HG03558 (cell line): ENCODE measurements around the gene PNCK.
"Not testable (repeated sequence)": the region's sequence is repeated elsewhere in the genome, so short reads cannot be mapped to it uniquely, and the experiment has no call there.

Source experiments
- ATAC-seq: cut with Tn5 transposase; IDR thresholded peaks from one replicate; pipeline ENCODE4 v1.9.1; 2021; ENCODE audit warnings: moderate number of reproducible peaks; ENCODE audit not compliant: unreplicated experiment; ENCODE audit errors: extremely low read depth

PNCK gene

GRCh38 chrX:153673428-153674218 lies at the start of gene PNCK:
Gene PNCK, minus strand, starts transcription at chrX:153673813. Its CDS starts 737 bp downstream, at chrX:153673076.
- ATAC-seq, result no peak

- ATAC-seq, result no peak
Observed at GRCh38 chrX:153722704-153723350, 49.2 kb upstream of the PNCK start.

- ATAC-seq, result no peak
Observed at GRCh38 chrX:153719701-153720100, 46.1 kb upstream of the PNCK start.

GRCh38 chrX:153719238-153719637 lies 45.6 kb upstream of the PNCK start:
- ATAC-seq, result no peak

- no peak for ATAC-seq
Observed at GRCh38 chrX:153717445-153717844, 43.8 kb upstream of the PNCK start.

GRCh38 chrX:153714256-153714655 lies 40.6 kb upstream of the PNCK start:
- no peak for ATAC-seq

GRCh38 chrX:153709726-153710674 lies 36.4 kb upstream of the PNCK start:
- no peak for ATAC-seq

GRCh38 chrX:153708415-153708814 lies 34.8 kb upstream of the PNCK start:
- no peak for ATAC-seq

- no peak for ATAC-seq
Observed at GRCh38 chrX:153707406-153707805, 33.8 kb upstream of the PNCK start.

GRCh38 chrX:153706799-153707198 lies 33.2 kb upstream of the PNCK start:
- ATAC-seq, result no peak

GRCh38 chrX:153705403-153706060 lies 31.9 kb upstream of the PNCK start:
- ATAC-seq, result not testable (repeated sequence)

GRCh38 chrX:153704631-153705402 lies 31.2 kb upstream of the PNCK start:
- not testable (repeated sequence) for ATAC-seq

GRCh38 chrX:153704021-153704526 lies 30.5 kb upstream of the PNCK start:
- no peak for ATAC-seq

- ATAC-seq, result no peak
Observed at GRCh38 chrX:153703036-153703370, 29.4 kb upstream of the PNCK start.

- ATAC-seq, result no peak
Observed at GRCh38 chrX:153702336-153703035, 28.9 kb upstream of the PNCK start.

- no peak for ATAC-seq
Observed at GRCh38 chrX:153701706-153702105, 28.1 kb upstream of the PNCK start.

- no peak for ATAC-seq
Observed at GRCh38 chrX:153700967-153701366, 27.4 kb upstream of the PNCK start.

- ATAC-seq, result no peak
Observed at GRCh38 chrX:153700376-153700945, 26.8 kb upstream of the PNCK start.
